Uterus (tissue), 2 donors: ENCODE data around the gene PTPRN2.

ENCODE experiments used
- CTCF ChIP-seq, 4 experiments: fragments of 200-600 bp in 2 of 4; fragments of 450-650 bp in 2 of 4; sonication (generic) in 2 of 4; IDR thresholded peaks; one replicate each; pipeline ENCODE4 v1.5.1; 2016 to 2019; ENCODE audit warnings: antibody characterized with exemption in 4 of 4, mild to moderate bottlenecking in 2 of 4, moderate library complexity in 1 of 4
- POLR2A ChIP-seq, 2 donors: fragments of 450-650 bp; IDR thresholded peaks; one replicate each; pipeline ENCODE4 v1.6.1; 2016; ENCODE audit warnings: antibody characterized with exemption in 2 of 2, mild to moderate bottlenecking in 1 of 2, moderate library complexity in 1 of 2

- no peak for TF ChIP-seq CTCF (IDR thresholded peaks at IDR 0.05)
- TF ChIP-seq POLR2A (IDR thresholded peaks at IDR 0.05), result no peak
These were observed 712.8 kb downstream of the PTPRN2 start for GRCh38 chr7:157874870-157875229.
